Ascending aorta (tissue), 2 donors: ENCODE data around the gene LRBA. TPM values are rescaled to one million over a fixed set of nuclear protein-coding genes. Genes with fewer than 3 reads are reported as not detected.
"Not testable (repeated sequence)": the region's sequence is repeated elsewhere in the genome, so short reads cannot be mapped to it uniquely, and the experiment has no call there.

Source experiments
- DNase-seq, 2 donors: peaks; one replicate each; pipeline ENCODE4 v3.0.0-alpha.2; 2019; ENCODE audit warnings: low spot score in 2 of 2
- H3K27ac ChIP-seq, 2 donors: fragments of 200-600 bp; sonication (generic); one replicate each; pipeline ENCODE4 v1.5.1; 2016 to 2017; ENCODE audit warnings: mild to moderate bottlenecking in 1 of 2
- H3K27me3 ChIP-seq: fragments of 200-600 bp; sonication (generic); one replicate; pipeline ENCODE4 v1.5.1; 2017
- H3K36me3 ChIP-seq, 2 donors: fragments of 200-600 bp; sonication (generic); one replicate each; pipeline ENCODE4 v1.5.1; 2016
- H3K4me1 ChIP-seq, 2 donors: fragments of 200-600 bp; sonication (generic); one replicate each; pipeline ENCODE4 v1.5.1; 2016 to 2017; ENCODE audit warnings: mild to moderate bottlenecking in 1 of 2
- H3K4me3 ChIP-seq, 2 donors: fragments of 200-600 bp; sonication (generic); one replicate each; pipeline ENCODE4 v1.5.1; 2016 to 2017; ENCODE audit warnings: mild to moderate bottlenecking in 1 of 2
- H3K9me3 ChIP-seq, 2 donors: fragments of 200-600 bp; sonication (generic); one replicate each; pipeline ENCODE4 v1.5.1; 2016
- CTCF ChIP-seq, 3 experiments: fragments of 200-600 bp in 2 of 3; fragments of 450-650 bp in 1 of 3; sonication (generic) in 2 of 3; IDR thresholded peaks; one replicate each; pipeline ENCODE4 v1.5.1; 2016 to 2019; ENCODE audit warnings: antibody characterized with exemption in 3 of 3, mild to moderate bottlenecking in 1 of 3, moderate library complexity in 1 of 3
- intact Hi-C: fragments of 100-400 bp; cut with DNase I; formaldehyde crosslinking; loops from one replicate; pipeline ENCODE4 v1.15.1; 2023
- total RNA-seq: library from RNA; depleted of rRNA; stranded (reverse); fragments of >200 nt; gene quantifications from one replicate; pipeline ENCODE4 v1.1.0, GENCODE V29; 2016

LRBA gene
- total RNA-seq, 1 donor from 2014 or later = 15.2 TPM

DNA sequence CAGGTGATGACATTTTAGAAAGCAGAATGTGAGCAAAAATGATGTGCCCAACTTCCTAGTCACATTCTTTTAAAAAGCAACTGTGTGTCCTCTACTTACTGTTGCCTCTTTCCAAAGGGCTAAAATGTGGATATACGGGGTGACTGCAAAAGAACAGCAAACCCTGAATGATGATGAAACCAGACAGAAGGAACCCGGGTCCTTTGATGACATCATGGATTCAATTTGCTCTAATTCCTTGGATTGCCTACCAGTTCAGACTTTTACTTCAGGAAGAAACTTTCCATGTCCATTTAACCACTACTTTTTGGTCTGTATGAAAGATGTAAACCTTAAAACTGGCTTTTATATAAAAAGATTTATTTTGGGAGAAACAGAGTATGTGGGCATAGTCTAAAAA lies 624.0 kb downstream of the LRBA start:
- Histone ChIP-seq H3K27me3 (no peaks in the 10 kb centered on the region), H3K9me3 (no peaks in the 10 kb centered on the region), H3K27ac (no peak overlapping the region), H3K4me1 (no peaks in the 10 kb centered on the region), H3K4me3 (no peak overlapping the region), H3K36me3 (no peaks in the 10 kb centered on the region)
- intact Hi-C loops = no loop called here
- no peak for TF ChIP-seq CTCF (IDR thresholded peaks at IDR 0.05)
- DNase-seq = no peak

DNA sequence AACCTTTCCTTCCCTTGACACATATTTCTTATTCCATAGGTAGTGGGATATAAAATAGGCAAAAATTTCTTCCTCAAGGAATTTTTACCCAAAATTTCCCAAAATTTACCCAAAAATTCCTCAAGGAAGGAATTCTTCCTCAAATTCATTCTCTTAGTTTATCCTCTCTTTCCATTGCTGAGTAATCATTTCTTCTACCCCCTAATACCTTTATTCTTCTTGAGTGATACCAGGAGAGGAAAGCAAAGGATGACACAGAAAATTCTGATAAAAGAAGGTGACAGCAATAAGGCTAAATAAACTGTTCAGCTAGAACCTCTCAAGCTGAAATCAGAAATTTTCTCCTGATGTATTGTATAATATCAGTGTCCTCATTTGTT lies 624.6 kb downstream of the LRBA start:
- intact Hi-C loops = no loop called here
- H3K9me3 ChIP-seq = no peaks in the 10 kb centered on the region
- no peak for TF ChIP-seq CTCF (IDR thresholded peaks at IDR 0.05)
- DNase-seq = no peak
- no peaks in the 10 kb centered on the region for H3K27me3 ChIP-seq
- H3K36me3 ChIP-seq = no peaks in the 10 kb centered on the region
- H3K4me1 ChIP-seq = no peaks in the 10 kb centered on the region
- H3K4me3 ChIP-seq = no peak overlapping the region
- H3K27ac ChIP-seq = no peak overlapping the region

GRCh38 chr4:150389896-150390530 lies 625.1 kb downstream of the LRBA start:
- intact Hi-C loops = no loop called here
- H3K4me1 ChIP-seq = no peaks in the 10 kb centered on the region
- no peak for DNase-seq
- H3K27ac ChIP-seq = no peak overlapping the region
- H3K9me3 ChIP-seq = no peaks in the 10 kb centered on the region
- TF ChIP-seq CTCF (IDR thresholded peaks at IDR 0.05) = no peak
- H3K27me3 ChIP-seq = no peaks in the 10 kb centered on the region
- no peak overlapping the region for H3K4me3 ChIP-seq
- no peaks in the 10 kb centered on the region for H3K36me3 ChIP-seq

DNA sequence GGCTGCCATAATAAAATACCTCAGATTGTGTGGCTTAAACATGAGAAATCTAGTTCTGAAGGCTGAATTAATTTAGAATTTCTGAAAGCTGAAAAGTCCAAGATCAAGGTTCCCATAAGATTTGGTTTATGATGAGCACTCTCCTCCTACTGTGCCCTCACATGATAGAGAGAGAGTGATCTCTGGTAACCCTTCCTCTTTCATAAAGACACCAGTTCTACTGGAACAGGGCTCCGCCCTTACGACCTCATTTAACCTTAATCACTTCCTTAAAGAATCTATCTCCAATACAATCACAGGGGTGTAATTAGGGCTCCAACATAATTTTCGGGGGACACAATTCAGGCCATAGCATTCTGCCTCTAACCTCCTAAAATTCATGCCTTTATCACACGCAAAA lies 627.1 kb downstream of the LRBA start:
- no peak for TF ChIP-seq CTCF (IDR thresholded peaks at IDR 0.05)
- Histone ChIP-seq H3K4me1 (no peaks in the 10 kb centered on the region), H3K27me3 (no peaks in the 10 kb centered on the region), H3K9me3 (no peaks in the 10 kb centered on the region), H3K27ac (no peak overlapping the region), H3K4me3 (no peak overlapping the region), H3K36me3 (no peaks in the 10 kb centered on the region)
- DNase-seq = no peak
- intact Hi-C loops = no loop called here

DNA sequence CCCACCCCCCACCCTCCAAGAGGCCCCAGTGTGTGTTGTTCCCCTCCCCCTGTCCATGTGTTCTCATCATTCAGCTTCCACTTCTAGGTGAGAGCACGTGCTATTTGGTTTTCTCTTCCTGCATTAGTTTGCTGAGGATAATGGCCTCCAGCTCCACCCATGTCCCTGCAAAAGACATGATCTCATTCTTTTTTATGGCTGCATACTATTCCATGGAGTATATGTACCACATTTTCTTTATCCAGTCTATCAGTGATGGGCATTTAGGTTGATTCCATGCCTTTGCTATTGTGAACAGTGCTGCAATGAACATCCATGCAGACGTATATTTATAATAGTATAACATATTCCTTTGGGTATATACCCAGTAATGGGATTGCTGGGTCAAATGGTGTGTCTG lies 628.7 kb downstream of the LRBA start:
- H3K4me3 ChIP-seq, H3K27ac ChIP-seq, intact Hi-C loops, H3K27me3 ChIP-seq, H3K4me1 ChIP-seq, DNase-seq, H3K36me3 ChIP-seq, H3K9me3 ChIP-seq: not testable (repeated sequence)

GRCh38 chr4:150385606-150386005 lies 629.5 kb downstream of the LRBA start:
- intact Hi-C loops = no loop called here
- H3K36me3 ChIP-seq = no peaks in the 10 kb centered on the region
- H3K27ac ChIP-seq = no peak overlapping the region
- no peak overlapping the region for H3K4me3 ChIP-seq
- H3K9me3 ChIP-seq = no peaks in the 10 kb centered on the region
- no peaks in the 10 kb centered on the region for H3K27me3 ChIP-seq
- no peak for DNase-seq
- TF ChIP-seq CTCF (IDR thresholded peaks at IDR 0.05) = no peak
- no peaks in the 10 kb centered on the region for H3K4me1 ChIP-seq
